ENCODE measurements around the gene MYH7.

The MYH7 gene

DNA sequence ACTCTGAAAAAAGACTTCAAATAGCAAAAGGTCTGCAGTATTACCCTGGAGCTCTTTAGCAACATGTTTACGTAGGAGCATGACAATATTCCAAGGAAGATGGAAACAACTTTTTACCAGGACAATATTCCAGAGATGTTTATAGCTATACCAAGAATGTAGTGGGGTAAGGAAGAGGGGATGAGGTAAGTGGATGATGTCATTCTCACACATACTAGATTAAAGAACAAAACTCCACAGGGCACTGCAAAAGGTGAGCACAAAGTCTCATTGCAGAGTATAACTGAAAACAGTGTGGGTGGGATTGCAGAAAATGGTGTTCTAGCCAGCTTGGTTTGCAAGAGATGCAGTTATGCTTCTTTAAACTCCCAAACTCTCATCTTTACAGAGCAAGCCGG, 50.2 kb downstream of the MYH7 start:
- no peak overlapping the region for H3K4me3 ChIP-seq (ENCODE audit: insufficient read depth in 1 of 2, low read depth in 1 of 2, low read length in 2 of 2)
- H2BK5ac ChIP-seq (ENCODE audit: low read depth, low read length, poor library complexity, severe bottlenecking), result no peak overlapping the region
- no peak overlapping the region for H3K4me2 ChIP-seq (ENCODE audit: low read length, poor library complexity, severe bottlenecking)
- H2BK120ac ChIP-seq (ENCODE audit: low read depth, low read length), result no peak overlapping the region
- no peaks in the 10 kb centered on the region for H3K4me1 ChIP-seq (ENCODE audit: control insufficient read depth, insufficient read depth, low read depth, low read length)
- H3K4ac ChIP-seq (ENCODE audit: low read depth in 1 of 2, low read length in 2 of 2), result no peak overlapping the region
- no peak overlapping the region for H2BK12ac ChIP-seq (ENCODE audit: low read length in 2 of 2)
- no peak overlapping the region for H3K23ac ChIP-seq (ENCODE audit: low read length in 2 of 2)
- no peak overlapping the region for H3K18ac ChIP-seq (ENCODE audit: low read depth in 1 of 2, low read length in 2 of 2)
- no peaks in the 10 kb centered on the region for H3K9me3 ChIP-seq (ENCODE audit: control insufficient read depth, low read length)
- H3K9ac ChIP-seq (ENCODE audit: low read length), result no peak overlapping the region
- H3K36me3 ChIP-seq (ENCODE audit: control insufficient read depth in 1 of 2, insufficient read depth in 2 of 2, low read depth in 1 of 2, low read length in 2 of 2), result no peaks in the 10 kb centered on the region
- H3K27ac ChIP-seq (ENCODE audit: low read length, poor library complexity, severe bottlenecking), result no peak overlapping the region
- no peak overlapping the region for H4K91ac ChIP-seq (ENCODE audit: low read length)
- H3K14ac ChIP-seq (ENCODE audit: low read length in 2 of 2), result no peak overlapping the region
- H4K8ac ChIP-seq (ENCODE audit: low read length), result no peak overlapping the region
- H2AFZ ChIP-seq (ENCODE audit: low read depth, low read length), result no peak overlapping the region
- H3K79me1 ChIP-seq (replicated peaks; ENCODE audit: low read length, poor library complexity, severe bottlenecking), result no peaks in the 10 kb centered on the region
- 94% methylated on average over 2 of the region's 2 CpGs for WGBS
- DNase-seq, result no peak
- H2BK15ac ChIP-seq (ENCODE audit: low read depth, poor library complexity, severe bottlenecking), result no peak overlapping the region
- peaks cover 57 to 81% of the 10 kb centered on the region in 2 experiments for H3K27me3 ChIP-seq (ENCODE audit: control insufficient read depth in 1 of 2, insufficient read depth in 1 of 2, low read length in 2 of 2)
- H2AK5ac ChIP-seq (ENCODE audit: low read length, severe bottlenecking), result no peak overlapping the region

DNA sequence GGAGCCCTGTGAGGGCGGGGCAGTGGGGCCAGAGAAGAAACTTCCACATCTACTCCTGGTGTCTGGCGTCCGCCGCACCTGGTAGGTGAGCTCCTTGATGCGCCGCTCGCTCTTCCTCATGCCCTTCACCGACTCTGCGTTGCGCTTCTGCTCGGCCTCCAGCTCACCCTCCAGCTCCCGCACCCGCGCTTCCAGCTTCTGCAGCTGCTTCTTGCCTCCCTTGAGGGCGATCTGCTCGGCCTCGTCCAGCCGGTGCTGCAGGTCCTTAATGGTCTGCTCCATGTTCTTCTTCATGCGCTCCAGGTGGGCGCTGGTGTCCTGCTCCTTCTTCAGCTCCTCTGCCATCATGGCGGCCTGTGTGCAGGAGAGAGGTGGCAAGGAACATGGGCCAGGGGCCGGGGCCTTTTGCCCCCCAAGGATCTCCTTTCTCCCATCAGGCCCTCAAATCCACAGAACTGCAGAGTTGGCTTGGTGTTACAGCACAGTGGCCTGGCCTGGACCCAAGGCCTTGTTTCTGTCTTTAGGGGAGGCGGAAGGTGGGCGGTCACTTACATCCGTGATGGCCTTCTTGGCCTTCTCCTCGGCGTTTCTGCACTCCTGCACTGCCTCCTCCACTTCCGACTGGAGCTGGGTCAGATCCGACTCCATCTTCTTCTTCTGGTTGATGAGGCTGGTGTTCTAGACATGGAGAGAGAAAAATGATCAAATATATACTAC, 50.9 kb downstream of the MYH7 start:
- 92% methylated on average over 27 of the region's 29 CpGs for WGBS
- Histone ChIP-seq H3K4ac (ENCODE audit: low read depth in 1 of 2, low read length in 2 of 2) (no peak overlapping the region), H2BK12ac (ENCODE audit: low read length in 2 of 2) (no peak overlapping the region), H3K27ac (ENCODE audit: low read length, poor library complexity, severe bottlenecking) (no peak overlapping the region), H3K36me3 (ENCODE audit: control insufficient read depth in 1 of 2, insufficient read depth in 2 of 2, low read depth in 1 of 2, low read length in 2 of 2) (no peaks in the 10 kb centered on the region), H2BK5ac (ENCODE audit: low read depth, low read length, poor library complexity, severe bottlenecking) (no peak overlapping the region), H3K14ac (ENCODE audit: low read length in 2 of 2) (no peak overlapping the region), H4K8ac (ENCODE audit: low read length) (no peak overlapping the region), H4K91ac (ENCODE audit: low read length) (no peak overlapping the region), H2BK120ac (ENCODE audit: low read depth, low read length) (no peak overlapping the region), H2AK5ac (ENCODE audit: low read length, severe bottlenecking) (no peak overlapping the region), H3K4me2 (ENCODE audit: low read length, poor library complexity, severe bottlenecking) (no peak overlapping the region), H3K79me1 (replicated peaks; ENCODE audit: low read length, poor library complexity, severe bottlenecking) (no peaks in the 10 kb centered on the region), H3K23ac (ENCODE audit: low read length in 2 of 2) (no peak overlapping the region), H3K4me1 (ENCODE audit: control insufficient read depth, insufficient read depth, low read depth, low read length) (no peaks in the 10 kb centered on the region), H3K9me3 (ENCODE audit: control insufficient read depth, low read length) (no peaks in the 10 kb centered on the region), H3K9ac (ENCODE audit: low read length) (no peak overlapping the region), H2BK15ac (ENCODE audit: low read depth, poor library complexity, severe bottlenecking) (no peak overlapping the region), H2AFZ (ENCODE audit: low read depth, low read length) (no peak overlapping the region), H3K27me3 (ENCODE audit: control insufficient read depth in 1 of 2, insufficient read depth in 1 of 2, low read length in 2 of 2) (peaks cover 59 to 85% of the 10 kb centered on the region in 2 experiments), H3K4me3 (ENCODE audit: insufficient read depth in 1 of 2, low read depth in 1 of 2, low read length in 2 of 2) (no peak overlapping the region), H3K18ac (ENCODE audit: low read depth in 1 of 2, low read length in 2 of 2) (no peak overlapping the region)
- no peak for DNase-seq

DNA sequence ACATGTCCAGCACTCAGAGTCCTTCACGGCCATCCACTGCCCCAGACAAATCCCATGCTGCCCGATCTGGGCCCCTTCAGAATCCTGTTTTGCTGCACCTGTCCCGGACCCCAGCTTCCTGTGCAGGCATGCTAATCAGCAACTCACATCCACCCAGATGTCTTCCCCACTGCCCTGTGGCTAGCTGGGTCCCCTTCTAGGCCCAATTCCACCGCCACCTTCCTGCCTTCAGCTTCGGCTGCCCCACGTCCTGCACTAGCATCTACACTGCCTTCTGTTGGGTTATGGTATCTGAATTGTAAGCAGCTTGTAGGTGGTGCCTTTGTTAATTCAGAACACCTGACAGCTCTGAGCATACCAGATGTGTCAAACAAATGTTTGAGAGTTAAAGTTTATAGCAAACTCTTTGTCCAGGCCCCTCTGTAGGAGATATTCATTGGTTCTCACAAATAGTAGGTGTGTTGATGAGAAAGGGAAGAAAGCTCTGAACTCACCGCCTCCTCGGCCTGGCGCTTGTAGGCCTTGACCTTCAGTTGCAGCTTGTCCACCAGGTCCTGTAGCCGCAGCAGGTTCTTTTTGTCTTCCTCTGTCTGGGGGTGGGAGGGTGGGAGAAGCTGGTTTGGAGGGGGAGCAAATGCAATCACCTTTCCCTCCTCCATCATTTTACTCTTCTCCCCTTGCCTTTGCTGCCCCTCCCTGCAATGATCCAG, 52.6 kb downstream of the MYH7 start:
- H4K8ac ChIP-seq (ENCODE audit: low read length), result no peak overlapping the region
- H2BK12ac ChIP-seq (ENCODE audit: low read length in 2 of 2), result no peak overlapping the region
- no peak overlapping the region for H3K4me2 ChIP-seq (ENCODE audit: low read length, poor library complexity, severe bottlenecking)
- H4K91ac ChIP-seq (ENCODE audit: low read length), result no peak overlapping the region
- H3K27ac ChIP-seq (ENCODE audit: low read length, poor library complexity, severe bottlenecking), result no peak overlapping the region
- no peak overlapping the region for H3K14ac ChIP-seq (ENCODE audit: low read length in 2 of 2)
- no peaks in the 10 kb centered on the region for H3K9me3 ChIP-seq (ENCODE audit: control insufficient read depth, low read length)
- H3K27me3 ChIP-seq (ENCODE audit: control insufficient read depth in 1 of 2, insufficient read depth in 1 of 2, low read length in 2 of 2), result peaks cover 63 to 85% of the 10 kb centered on the region in 2 experiments
- H3K79me1 ChIP-seq (replicated peaks; ENCODE audit: low read length, poor library complexity, severe bottlenecking), result no peaks in the 10 kb centered on the region
- H2BK5ac ChIP-seq (ENCODE audit: low read depth, low read length, poor library complexity, severe bottlenecking), result no peak overlapping the region
- no peaks in the 10 kb centered on the region for H3K36me3 ChIP-seq (ENCODE audit: control insufficient read depth in 1 of 2, insufficient read depth in 2 of 2, low read depth in 1 of 2, low read length in 2 of 2)
- no peak overlapping the region for H3K23ac ChIP-seq (ENCODE audit: low read length in 2 of 2)
- 88% methylated on average over 8 of the region's 10 CpGs for WGBS
- no peak overlapping the region for H2AFZ ChIP-seq (ENCODE audit: low read depth, low read length)
- H3K4ac ChIP-seq (ENCODE audit: low read depth in 1 of 2, low read length in 2 of 2), result no peak overlapping the region
- H3K4me1 ChIP-seq (ENCODE audit: control insufficient read depth, insufficient read depth, low read depth, low read length), result no peaks in the 10 kb centered on the region
- H3K9ac ChIP-seq (ENCODE audit: low read length), result no peak overlapping the region
- no peak for DNase-seq
- H3K18ac ChIP-seq (ENCODE audit: low read depth in 1 of 2, low read length in 2 of 2), result no peak overlapping the region
- H2AK5ac ChIP-seq (ENCODE audit: low read length, severe bottlenecking), result no peak overlapping the region
- no peak overlapping the region for H2BK15ac ChIP-seq (ENCODE audit: low read depth, poor library complexity, severe bottlenecking)
- no peak overlapping the region for H2BK120ac ChIP-seq (ENCODE audit: low read depth, low read length)
- no peak overlapping the region for H3K4me3 ChIP-seq (ENCODE audit: insufficient read depth in 1 of 2, low read depth in 1 of 2, low read length in 2 of 2)

DNA sequence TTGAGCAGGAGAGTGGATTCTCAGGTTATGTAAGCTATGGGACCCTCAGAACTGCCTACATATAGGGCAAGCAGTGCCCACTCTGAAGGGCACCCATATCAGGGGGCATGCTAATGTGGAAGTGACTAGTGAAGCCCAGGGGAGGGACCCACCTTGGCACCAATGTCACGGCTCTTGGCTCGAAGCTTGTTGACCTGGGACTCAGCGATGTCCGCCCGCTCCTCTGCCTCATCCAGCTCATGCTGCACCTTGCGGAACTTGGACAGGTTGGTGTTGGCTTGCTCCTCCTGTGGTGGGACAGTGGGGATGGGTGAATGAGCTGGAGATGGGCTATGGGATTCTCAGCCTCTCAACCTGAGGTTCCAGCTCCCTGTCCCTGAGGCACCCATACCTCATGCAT, 53.2 kb downstream of the MYH7 start:
- WGBS, result 95% methylated on average over 6 of the region's 6 CpGs
- Histone ChIP-seq H2BK120ac (ENCODE audit: low read depth, low read length) (no peak overlapping the region), H4K8ac (ENCODE audit: low read length) (no peak overlapping the region), H3K18ac (ENCODE audit: low read depth in 1 of 2, low read length in 2 of 2) (no peak overlapping the region), H2BK5ac (ENCODE audit: low read depth, low read length, poor library complexity, severe bottlenecking) (no peak overlapping the region), H3K23ac (ENCODE audit: low read length in 2 of 2) (no peak overlapping the region), H2BK15ac (ENCODE audit: low read depth, poor library complexity, severe bottlenecking) (no peak overlapping the region), H3K9ac (ENCODE audit: low read length) (no peak overlapping the region), H3K4me2 (ENCODE audit: low read length, poor library complexity, severe bottlenecking) (no peak overlapping the region), H4K91ac (ENCODE audit: low read length) (no peak overlapping the region), H3K14ac (ENCODE audit: low read length in 2 of 2) (no peak overlapping the region), H3K36me3 (ENCODE audit: control insufficient read depth in 1 of 2, insufficient read depth in 2 of 2, low read depth in 1 of 2, low read length in 2 of 2) (no peaks in the 10 kb centered on the region), H3K27ac (ENCODE audit: low read length, poor library complexity, severe bottlenecking) (no peak overlapping the region), H3K79me1 (replicated peaks; ENCODE audit: low read length, poor library complexity, severe bottlenecking) (no peaks in the 10 kb centered on the region), H3K27me3 (ENCODE audit: control insufficient read depth in 1 of 2, insufficient read depth in 1 of 2, low read length in 2 of 2) (peaks cover 63 to 87% of the 10 kb centered on the region in 2 experiments), H3K9me3 (ENCODE audit: control insufficient read depth, low read length) (no peaks in the 10 kb centered on the region), H2BK12ac (ENCODE audit: low read length in 2 of 2) (no peak overlapping the region), H3K4me3 (ENCODE audit: insufficient read depth in 1 of 2, low read depth in 1 of 2, low read length in 2 of 2) (no peak overlapping the region), H3K4ac (ENCODE audit: low read depth in 1 of 2, low read length in 2 of 2) (no peak overlapping the region), H3K4me1 (ENCODE audit: control insufficient read depth, insufficient read depth, low read depth, low read length) (no peaks in the 10 kb centered on the region), H2AFZ (ENCODE audit: low read depth, low read length) (no peak overlapping the region), H2AK5ac (ENCODE audit: low read length, severe bottlenecking) (no peak overlapping the region)
- DNase-seq, result no peak
